ENCODE data around the gene TNIK.

The TNIK gene

GRCh38 chr3:171101982-171102641, 358.1 kb downstream of the TNIK start:
- H3K27ac ChIP-seq, result no peak overlapping the region
- intact Hi-C loops (cut with DNase I; ENCODE audit: low total_unique reads), result loop anchor here (2.0 kb wide), 1 partner anchor 29 kb away; no protein-coding TSS in a partner anchor
- TF ChIP-seq CTCF (IDR thresholded peaks at IDR 0.05), result no peak
- no peak for DNase-seq
- no peaks in the 10 kb centered on the region for H3K9me3 ChIP-seq
- H3K4me3 ChIP-seq, result no peak overlapping the region
- H3K27me3 ChIP-seq, result no peaks in the 10 kb centered on the region
- H3K4me1 ChIP-seq, result no peaks in the 10 kb centered on the region
- H3K36me3 ChIP-seq, result peaks cover 4 to 16% (median 16%) of the 10 kb centered on the region in 3 donors

GRCh38 chr3:171099911-171100310, 360.3 kb downstream of the TNIK start:
- Histone ChIP-seq H3K9me3 (no peaks in the 10 kb centered on the region), H3K27ac (no peak overlapping the region), H3K4me3 (no peak overlapping the region), H3K4me1 (no peaks in the 10 kb centered on the region), H3K27me3 (no peaks in the 10 kb centered on the region), H3K36me3 (peaks cover 4 to 16% (median 10%) of the 10 kb centered on the region in 3 donors)
- no peak for DNase-seq
- intact Hi-C loops (cut with DNase I; ENCODE audit: low total_unique reads), result no loop called here
- TF ChIP-seq CTCF (IDR thresholded peaks at IDR 0.05), result no peak

DNA sequence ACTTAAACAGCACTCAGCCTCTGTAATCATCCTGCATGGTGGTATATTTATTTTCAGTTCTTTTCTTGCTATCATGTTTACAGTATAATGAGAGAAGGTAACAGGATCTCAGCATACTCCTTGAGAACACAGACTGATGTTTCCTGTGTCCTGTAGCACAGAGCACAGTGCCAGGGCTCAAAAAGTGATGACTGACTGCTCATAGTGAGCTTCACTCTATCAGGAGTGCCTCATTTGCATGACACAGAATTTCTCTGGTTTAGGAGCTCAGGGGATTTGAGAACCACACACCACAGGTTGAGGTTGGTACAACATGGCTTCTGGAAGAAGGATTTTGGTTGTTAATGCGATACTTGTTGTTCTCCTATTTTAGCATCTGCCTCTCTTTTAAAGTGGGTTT, 365.1 kb downstream of the TNIK start:
- Histone ChIP-seq H3K9me3 (no peaks in the 10 kb centered on the region), H3K36me3 (peaks cover 0 to 2% (median 0%) of the 10 kb centered on the region in 3 donors), H3K27ac (no peak overlapping the region), H3K4me1 (no peaks in the 10 kb centered on the region), H3K27me3 (no peaks in the 10 kb centered on the region), H3K4me3 (no peak overlapping the region)
- intact Hi-C loops (cut with DNase I; ENCODE audit: low total_unique reads), result no loop called here
- no peak for TF ChIP-seq CTCF (IDR thresholded peaks at IDR 0.05)
- DNase-seq, result no peak

DNA sequence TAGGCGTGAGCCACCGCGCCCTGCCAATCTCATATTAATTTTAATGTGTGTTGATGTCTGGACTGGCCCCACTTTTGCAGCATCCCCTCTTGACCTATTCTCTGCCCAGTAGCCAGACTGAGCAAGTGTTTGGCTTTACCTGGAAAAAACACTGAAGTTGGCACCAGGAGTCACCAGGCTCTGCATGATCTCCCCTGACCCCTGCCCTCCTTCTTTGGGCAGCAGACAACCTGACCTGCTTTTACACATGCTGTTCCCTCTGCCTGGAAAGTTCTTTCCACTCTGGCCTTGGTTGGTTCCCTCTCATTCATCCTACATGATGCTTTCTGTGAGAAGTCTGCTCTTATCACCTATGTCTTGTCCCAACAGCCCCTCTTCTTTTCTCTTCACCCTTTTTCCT, 365.8 kb downstream of the TNIK start:
- no peak overlapping the region for H3K27ac ChIP-seq
- H3K27me3 ChIP-seq, result no peaks in the 10 kb centered on the region

DNA sequence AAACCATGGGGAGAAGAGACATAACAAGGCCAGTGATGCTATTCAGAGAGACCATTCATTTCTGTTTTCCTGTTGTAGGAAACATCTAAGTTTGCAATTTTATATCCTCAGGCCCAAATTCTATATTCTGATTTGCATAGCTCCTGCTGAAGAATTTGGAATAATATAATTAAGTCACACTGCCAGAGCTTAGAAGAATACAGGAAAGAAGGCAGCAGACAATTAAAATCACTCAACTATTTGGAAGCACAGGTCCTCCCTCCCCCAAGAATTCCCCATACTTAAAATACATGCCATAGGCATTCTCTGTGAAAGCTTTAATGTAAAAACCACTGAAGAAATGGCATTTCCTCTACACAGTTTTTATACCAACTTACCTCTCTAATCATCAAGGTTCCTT, 366.7 kb downstream of the TNIK start:
- H3K9me3 ChIP-seq, result no peaks in the 10 kb centered on the region
- no peak overlapping the region for H3K27ac ChIP-seq
- no peak for DNase-seq
- H3K4me3 ChIP-seq, result no peak overlapping the region
- no peak for TF ChIP-seq CTCF (IDR thresholded peaks at IDR 0.05)
- intact Hi-C loops (cut with DNase I; ENCODE audit: low total_unique reads), result no loop called here
- no peaks in the 10 kb centered on the region for H3K36me3 ChIP-seq
- no peaks in the 10 kb centered on the region for H3K27me3 ChIP-seq
- peaks cover 0 to 7% (median 0%) of the 10 kb centered on the region in 4 donors for H3K4me1 ChIP-seq

More for the DNA sequence above, 365.8 kb downstream of the TNIK start:
- H3K9me3 ChIP-seq, result no peaks in the 10 kb centered on the region
- H3K4me3 ChIP-seq, result no peak overlapping the region
- H3K36me3 ChIP-seq, result no peaks in the 10 kb centered on the region
- no peak for TF ChIP-seq CTCF (IDR thresholded peaks at IDR 0.05)
- intact Hi-C loops (cut with DNase I; ENCODE audit: low total_unique reads), result no loop called here
- no peak for DNase-seq
- peaks cover 0 to 6% (median 0%) of the 10 kb centered on the region in 4 donors for H3K4me1 ChIP-seq

Data from tibial artery (tissue), 4 donors.